HCT116 (cell line): Measurements from ENCODE around the gene RMI2.

Experiments
- CTCF ChIP-seq, 3 experiments: fragments of 200-600 bp in 1 of 3; sonication (generic) in 1 of 3; IDR thresholded peaks in 2 of 3; conservative IDR thresholded peaks in 1 of 3; 2 replicates each; pipeline ENCODE4 v1.5.1; 2012 to 2017; ENCODE audit warnings: low read depth in 2 of 3, low read length in 2 of 3, antibody characterized with exemption in 1 of 3, borderline replicate concordance in 1 of 3, control low read depth in 1 of 3, mild to moderate bottlenecking in 1 of 3, mixed read lengths in 1 of 3, mixed run types in 1 of 3, moderate library complexity in 1 of 3; ENCODE audit not compliant: insufficient read depth in 1 of 3
- EZH2 ChIP-seq: fragments of 200-600 bp; sonication (generic); IDR thresholded peaks from 2 replicates; pipeline ENCODE4 v1.6.1; 2017; ENCODE audit warnings: antibody characterized with exemption, mixed run types
- EZH2phosphoT487 ChIP-seq: fragments of 200-600 bp; IDR thresholded peaks from 2 replicates; pipeline ENCODE4 v1.6.1; 2018; ENCODE audit warnings: antibody characterized with exemption, borderline replicate concordance
- POLR2A ChIP-seq: IDR thresholded peaks from 2 replicates; pipeline ENCODE4 v1.7.0; 2011; ENCODE audit warnings: borderline replicate concordance; ENCODE audit not compliant: insufficient read depth, insufficient read length; ENCODE audit errors: extremely low read depth
- POLR2AphosphoS5 ChIP-seq: IDR thresholded peaks from 2 replicates; pipeline ENCODE4 v1.6.1; 2011; ENCODE audit warnings: mild to moderate bottlenecking, low read depth, low read length, moderate library complexity
- RAD21 ChIP-seq: IDR thresholded peaks from 2 replicates; pipeline ENCODE4 v1.6.1; 2012; ENCODE audit warnings: low read depth, mild to moderate bottlenecking
- SP1 ChIP-seq: IDR thresholded peaks from 2 replicates; pipeline ENCODE4 v1.6.1; 2012; ENCODE audit warnings: low read depth
- YY1 ChIP-seq: IDR thresholded peaks from 2 replicates; pipeline ENCODE4 v1.6.1; 2011; ENCODE audit warnings: low read length, low read depth, moderate library complexity, mild to moderate bottlenecking; ENCODE audit not compliant: insufficient replicate concordance; ENCODE audit errors: extremely low read depth
- ZFX ChIP-seq: fragments of 450-650 bp; IDR thresholded peaks from 2 replicates; pipeline ENCODE4 v1.6.1; 2017
- ZNF274 ChIP-seq: fragments of 200-500 bp; sonication (Bioruptor generic); IDR thresholded peaks from 2 replicates; pipeline ENCODE4 v1.6.1; 2014; ENCODE audit warnings: mild to moderate bottlenecking, low read depth, low read length, inconsistent platforms
- TF ChIP-seq, protein P1 (sequence below): IDR thresholded peaks from 2 replicates; pipeline ENCODE4 v1.6.1; 2011; ENCODE audit warnings: mild to moderate bottlenecking, low read length, moderate library complexity; ENCODE audit not compliant: insufficient replicate concordance; ENCODE audit errors: extremely low read depth

GRCh38 chr16:11349599-11350276 lies 4.5 kb downstream of the RMI2 start:
- TF ChIP-seq CTCF (IDR thresholded peaks at IDR 0.05 in 2 of 3, conservative IDR thresholded peaks at IDR 0.05 in 1 of 3; ENCODE audit: borderline replicate concordance in 1 of 3, insufficient read depth in 1 of 3, low read depth in 2 of 3, low read length in 2 of 3): no peak
- TF ChIP-seq SP1: no peak
- no peak for TF ChIP-seq ZFX
- TF ChIP-seq POLR2A: no peak
- TF ChIP-seq ZNF274: no peak
- no peak for TF ChIP-seq EZH2
- no peak for TF ChIP-seq YY1
- TF ChIP-seq RAD21: no peak
- no peak for TF ChIP-seq EZH2phosphoT487
- no peak for TF ChIP-seq POLR2AphosphoS5
- TF ChIP-seq, protein P1, sequence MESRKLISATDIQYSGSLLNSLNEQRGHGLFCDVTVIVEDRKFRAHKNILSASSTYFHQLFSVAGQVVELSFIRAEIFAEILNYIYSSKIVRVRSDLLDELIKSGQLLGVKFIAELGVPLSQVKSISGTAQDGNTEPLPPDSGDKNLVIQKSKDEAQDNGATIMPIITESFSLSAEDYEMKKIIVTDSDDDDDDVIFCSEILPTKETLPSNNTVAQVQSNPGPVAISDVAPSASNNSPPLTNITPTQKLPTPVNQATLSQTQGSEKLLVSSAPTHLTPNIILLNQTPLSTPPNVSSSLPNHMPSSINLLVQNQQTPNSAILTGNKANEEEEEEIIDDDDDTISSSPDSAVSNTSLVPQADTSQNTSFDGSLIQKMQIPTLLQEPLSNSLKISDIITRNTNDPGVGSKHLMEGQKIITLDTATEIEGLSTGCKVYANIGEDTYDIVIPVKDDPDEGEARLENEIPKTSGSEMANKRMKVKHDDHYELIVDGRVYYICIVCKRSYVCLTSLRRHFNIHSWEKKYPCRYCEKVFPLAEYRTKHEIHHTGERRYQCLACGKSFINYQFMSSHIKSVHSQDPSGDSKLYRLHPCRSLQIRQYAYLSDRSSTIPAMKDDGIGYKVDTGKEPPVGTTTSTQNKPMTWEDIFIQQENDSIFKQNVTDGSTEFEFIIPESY: no peak
